Stimulated activated CD8-positive, alpha-beta memory T cell treated with anti-CD3 and anti-CD28 coated beads, Interleukin-7, amount 100 ng/mL, for 4 hours (primary cell): ENCODE data around the gene HOMER3.
"Not testable (repeated sequence)": the region's sequence is repeated elsewhere in the genome, so short reads cannot be mapped to it uniquely, and the experiment has no call there.

ENCODE experiments used
- DNase-seq, 2 donors: peaks; one replicate each; pipeline ENCODE4 v3.0.0-alpha.2; 2020; ENCODE audit warnings: low read depth in 2 of 2

Gene HOMER3

GRCh38 chr19:18902519-18902918 is 38.5 kb downstream of the HOMER3 start:
- DNase-seq: not testable (repeated sequence)

GRCh38 chr19:18901491-18901890 is 39.5 kb downstream of the HOMER3 start:
- no peak for DNase-seq

- DNase-seq: no peak
Measured at GRCh38 chr19:18900700-18901481, 40.1 kb downstream of the HOMER3 start.

GRCh38 chr19:18899624-18900560 is 41.1 kb downstream of the HOMER3 start:
- DNase-seq: no peak

DNA sequence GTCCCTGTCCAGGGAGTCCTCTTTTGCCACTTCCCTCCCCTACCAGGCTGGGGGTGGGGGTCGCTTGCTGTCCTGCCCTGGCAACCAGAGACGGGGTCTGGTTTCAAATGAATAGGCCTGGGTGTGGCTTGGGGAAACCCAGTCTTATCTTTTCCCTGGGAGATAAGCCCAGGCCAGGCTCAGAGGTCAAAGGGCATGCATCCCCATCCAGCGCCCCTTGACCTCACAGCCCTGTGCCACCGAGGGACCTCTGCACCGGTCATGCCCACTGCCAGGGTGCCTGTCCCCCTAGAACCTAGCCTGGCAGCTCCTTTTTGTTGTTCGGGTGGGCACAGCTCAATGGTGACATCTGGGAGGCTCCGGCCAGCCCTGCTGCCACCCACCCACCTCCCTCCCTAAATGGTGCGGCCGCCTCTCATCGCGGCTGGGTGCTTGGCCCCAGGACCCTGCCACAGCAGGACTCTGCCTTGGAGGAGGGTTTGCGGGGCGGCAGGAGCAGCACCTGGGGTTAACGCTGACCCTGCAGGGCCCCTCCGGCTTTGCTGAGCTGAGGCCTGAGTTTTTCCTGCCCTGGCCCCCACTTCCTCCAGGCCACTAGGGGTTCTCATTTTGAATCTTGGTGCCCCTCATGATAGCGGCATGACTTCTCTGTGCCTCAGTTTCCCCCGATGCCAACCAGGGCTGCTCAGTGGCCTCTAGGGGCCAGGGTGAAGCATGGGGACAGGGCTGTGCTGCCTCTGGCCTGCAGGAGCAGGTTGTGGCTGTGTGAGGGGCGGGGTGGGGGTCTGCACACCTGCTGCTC is 42.2 kb downstream of the HOMER3 start:
- no peak for DNase-seq

GRCh38 chr19:18898081-18898606 is 42.9 kb downstream of the HOMER3 start:
- no peak for DNase-seq

- no peak for DNase-seq
Measured at GRCh38 chr19:18897094-18898029, 43.7 kb downstream of the HOMER3 start.

GRCh38 chr19:18896421-18896841 is 44.6 kb downstream of the HOMER3 start:
- DNase-seq: no peak

DNA sequence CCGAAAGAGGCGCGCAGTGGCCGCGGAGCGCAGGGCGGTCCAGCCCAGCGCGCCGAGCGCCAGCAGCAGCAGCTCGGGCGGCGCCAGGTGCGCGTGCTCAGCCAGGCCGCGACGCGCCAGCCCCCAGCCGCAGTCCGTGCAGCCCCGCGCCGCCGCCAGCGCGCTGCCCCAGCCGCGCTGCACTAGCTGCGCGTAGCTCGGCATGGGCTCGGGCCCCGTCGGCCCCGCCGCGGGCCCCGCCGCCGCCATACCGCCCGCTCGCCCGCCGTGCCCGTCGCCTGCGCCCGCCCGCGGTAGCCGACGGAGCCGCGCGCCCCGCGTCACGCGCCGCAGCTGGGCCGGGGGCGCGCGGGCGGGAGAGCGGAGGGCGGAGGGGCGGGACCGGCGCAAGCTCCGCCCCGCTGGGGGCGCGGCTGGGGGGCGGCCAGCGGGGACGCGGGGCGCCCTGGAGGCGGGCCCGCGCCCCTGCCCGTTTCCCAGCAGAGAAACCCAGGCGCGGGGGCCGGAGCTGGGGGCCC is 45.1 kb downstream of the HOMER3 start, which contains the start of gene CERS1:
TSS of gene CERS1 (minus strand) at position 335 of the 518 bp plus-strand sequence. CDS start at position 249, 86 bp downstream.
- no peak for DNase-seq

GRCh38 chr19:18895038-18895823 is 45.8 kb downstream of the HOMER3 start:
- no peak for DNase-seq

GRCh38 chr19:18894254-18895037 is 46.6 kb downstream of the HOMER3 start:
- DNase-seq: no peak

DNA sequence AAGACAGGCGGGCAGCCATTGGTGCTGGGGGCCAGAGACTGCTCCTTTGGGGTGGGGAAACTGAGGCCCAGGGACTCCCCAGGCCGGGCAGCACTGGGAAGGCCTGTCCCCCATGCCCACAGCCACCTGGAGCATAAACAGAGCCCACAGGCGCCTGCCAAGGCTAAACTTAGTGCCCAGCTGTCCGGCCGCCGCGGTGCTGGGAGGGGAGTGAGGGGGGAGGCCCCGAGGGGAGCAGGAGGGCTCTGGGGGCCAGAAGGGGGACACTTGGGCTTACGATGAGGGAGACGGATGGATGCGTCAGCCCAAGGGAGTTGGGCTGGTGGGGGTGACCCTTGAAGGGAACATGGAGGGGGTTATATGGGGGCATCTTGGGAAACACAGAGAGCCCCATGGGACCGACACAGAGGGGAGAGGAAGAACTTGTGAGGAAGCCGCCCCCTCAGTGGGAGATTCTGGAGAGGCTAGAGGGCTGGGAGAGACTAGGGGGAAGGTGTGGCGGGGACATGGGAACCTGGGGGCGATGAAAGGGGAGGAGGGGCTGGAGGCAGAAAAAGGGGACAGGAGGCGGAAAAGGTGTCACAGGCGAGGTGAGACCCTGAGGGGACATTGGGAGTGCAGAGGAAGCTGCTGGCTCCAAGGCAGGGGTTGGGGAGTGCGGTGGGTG is 47.3 kb downstream of the HOMER3 start:
- DNase-seq: no peak

- no peak for DNase-seq
Measured at GRCh38 chr19:18889949-18890745, 50.9 kb downstream of the HOMER3 start.

GRCh38 chr19:18886972-18887371 is 54.0 kb downstream of the HOMER3 start:
- DNase-seq: no peak

GRCh38 chr19:18883526-18884304 is 57.3 kb downstream of the HOMER3 start:
- no peak for DNase-seq

- no peak for DNase-seq
Measured at GRCh38 chr19:18881491-18881890, 59.5 kb downstream of the HOMER3 start.
